Measurements from ENCODE around the gene LDHD. TPM values are rescaled to one million over a fixed set of nuclear protein-coding genes. Genes with fewer than 3 reads are reported as not detected.
"Not testable (repeated sequence)": the region's sequence is repeated elsewhere in the genome, so short reads cannot be mapped to it uniquely, and the experiment has no call there.

The LDHD gene
- total and polyA plus RNA-seq, 2 of the 13 experiments (the other 11 are each of a cell fraction or from before 2014, with no cell fraction given), result 9.1 to 9.8 TPM

DNA sequence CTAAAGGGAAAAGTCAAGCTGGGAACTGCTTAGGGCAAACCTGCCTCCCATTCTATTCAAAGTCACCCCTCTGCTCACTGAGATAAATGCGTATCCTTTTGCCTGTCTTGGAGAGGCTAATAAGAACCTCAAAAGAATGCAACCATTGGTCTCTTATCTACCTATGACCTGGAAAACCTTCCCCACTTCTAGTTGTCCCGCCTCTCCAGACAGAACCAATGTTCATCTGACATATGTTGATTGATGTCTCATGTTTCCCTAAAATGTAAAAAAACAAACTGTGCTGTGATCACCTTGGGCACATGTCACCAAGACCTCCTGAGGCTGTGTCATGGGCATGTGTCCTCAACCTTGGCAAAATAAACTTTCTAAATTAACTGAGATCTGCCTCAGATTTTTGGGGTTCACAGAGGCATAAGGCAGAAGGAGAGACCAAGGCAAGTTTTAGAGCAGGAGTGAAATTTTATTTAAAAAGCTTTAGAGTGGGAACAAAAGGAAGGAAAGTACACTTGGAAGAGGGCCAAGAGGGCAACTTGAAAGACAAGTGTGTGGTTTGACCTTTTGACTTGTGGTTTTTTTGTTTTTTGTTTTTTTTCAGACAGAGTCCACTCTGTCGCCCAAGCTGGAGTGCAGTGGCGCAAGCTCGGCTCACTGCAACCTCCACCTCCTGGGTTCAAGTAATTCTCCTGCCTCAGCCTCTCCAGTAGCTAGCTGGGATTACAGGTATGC, 13.0 kb upstream of the LDHD start (continued):
- TF ChIP-seq CBFB (CRISPR knock-in tag; IDR thresholded peaks at IDR 0.05), result peak; percentile 99
- peak; percentile 43; the same call in 1 of the 2 replicates for TF ChIP-seq HDAC2 (CRISPR knock-in tag; IDR thresholded peaks at IDR 0.05)
- 0 out of 2 replicates have a peak, but pooled peaks have one; percentile 12 for TF ChIP-seq NFYB (CRISPR knock-in tag; IDR thresholded peaks at IDR 0.05)
- peak; percentile 63; the same call in 1 of the 2 replicates for TF ChIP-seq SMAD3 (CRISPR knock-in tag; IDR thresholded peaks at IDR 0.05)
- TF ChIP-seq, protein P1, sequence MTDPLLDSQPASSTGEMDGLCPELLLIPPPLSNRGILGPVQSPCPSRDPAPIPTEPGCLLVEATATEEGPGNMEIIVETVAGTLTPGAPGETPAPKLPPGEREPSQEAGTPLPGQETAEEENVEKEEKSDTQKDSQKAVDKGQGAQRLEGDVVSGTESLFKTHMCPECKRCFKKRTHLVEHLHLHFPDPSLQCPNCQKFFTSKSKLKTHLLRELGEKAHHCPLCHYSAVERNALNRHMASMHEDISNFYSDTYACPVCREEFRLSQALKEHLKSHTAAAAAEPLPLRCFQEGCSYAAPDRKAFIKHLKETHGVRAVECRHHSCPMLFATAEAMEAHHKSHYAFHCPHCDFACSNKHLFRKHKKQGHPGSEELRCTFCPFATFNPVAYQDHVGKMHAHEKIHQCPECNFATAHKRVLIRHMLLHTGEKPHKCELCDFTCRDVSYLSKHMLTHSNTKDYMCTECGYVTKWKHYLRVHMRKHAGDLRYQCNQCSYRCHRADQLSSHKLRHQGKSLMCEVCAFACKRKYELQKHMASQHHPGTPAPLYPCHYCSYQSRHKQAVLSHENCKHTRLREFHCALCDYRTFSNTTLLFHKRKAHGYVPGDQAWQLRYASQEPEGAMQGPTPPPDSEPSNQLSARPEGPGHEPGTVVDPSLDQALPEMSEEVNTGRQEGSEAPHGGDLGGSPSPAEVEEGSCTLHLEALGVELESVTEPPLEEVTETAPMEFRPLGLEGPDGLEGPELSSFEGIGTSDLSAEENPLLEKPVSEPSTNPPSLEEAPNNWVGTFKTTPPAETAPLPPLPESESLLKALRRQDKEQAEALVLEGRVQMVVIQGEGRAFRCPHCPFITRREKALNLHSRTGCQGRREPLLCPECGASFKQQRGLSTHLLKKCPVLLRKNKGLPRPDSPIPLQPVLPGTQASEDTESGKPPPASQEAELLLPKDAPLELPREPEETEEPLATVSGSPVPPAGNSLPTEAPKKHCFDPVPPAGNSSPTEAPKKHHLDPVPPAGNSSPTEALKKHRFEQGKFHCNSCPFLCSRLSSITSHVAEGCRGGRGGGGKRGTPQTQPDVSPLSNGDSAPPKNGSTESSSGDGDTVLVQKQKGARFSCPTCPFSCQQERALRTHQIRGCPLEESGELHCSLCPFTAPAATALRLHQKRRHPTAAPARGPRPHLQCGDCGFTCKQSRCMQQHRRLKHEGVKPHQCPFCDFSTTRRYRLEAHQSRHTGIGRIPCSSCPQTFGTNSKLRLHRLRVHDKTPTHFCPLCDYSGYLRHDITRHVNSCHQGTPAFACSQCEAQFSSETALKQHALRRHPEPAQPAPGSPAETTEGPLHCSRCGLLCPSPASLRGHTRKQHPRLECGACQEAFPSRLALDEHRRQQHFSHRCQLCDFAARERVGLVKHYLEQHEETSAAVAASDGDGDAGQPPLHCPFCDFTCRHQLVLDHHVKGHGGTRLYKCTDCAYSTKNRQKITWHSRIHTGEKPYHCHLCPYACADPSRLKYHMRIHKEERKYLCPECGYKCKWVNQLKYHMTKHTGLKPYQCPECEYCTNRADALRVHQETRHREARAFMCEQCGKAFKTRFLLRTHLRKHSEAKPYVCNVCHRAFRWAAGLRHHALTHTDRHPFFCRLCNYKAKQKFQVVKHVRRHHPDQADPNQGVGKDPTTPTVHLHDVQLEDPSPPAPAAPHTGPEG (CRISPR knock-in tag; IDR thresholded peaks at IDR 0.05), result 0 out of 2 replicates have a peak, but pooled peaks have one; percentile 37
- TF ChIP-seq, protein P2, sequence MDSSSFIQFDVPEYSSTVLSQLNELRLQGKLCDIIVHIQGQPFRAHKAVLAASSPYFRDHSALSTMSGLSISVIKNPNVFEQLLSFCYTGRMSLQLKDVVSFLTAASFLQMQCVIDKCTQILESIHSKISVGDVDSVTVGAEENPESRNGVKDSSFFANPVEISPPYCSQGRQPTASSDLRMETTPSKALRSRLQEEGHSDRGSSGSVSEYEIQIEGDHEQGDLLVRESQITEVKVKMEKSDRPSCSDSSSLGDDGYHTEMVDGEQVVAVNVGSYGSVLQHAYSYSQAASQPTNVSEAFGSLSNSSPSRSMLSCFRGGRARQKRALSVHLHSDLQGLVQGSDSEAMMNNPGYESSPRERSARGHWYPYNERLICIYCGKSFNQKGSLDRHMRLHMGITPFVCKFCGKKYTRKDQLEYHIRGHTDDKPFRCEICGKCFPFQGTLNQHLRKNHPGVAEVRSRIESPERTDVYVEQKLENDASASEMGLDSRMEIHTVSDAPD (CRISPR knock-in tag; IDR thresholded peaks at IDR 0.05), result peak; percentile 34; the same call in 1 of the 2 replicates
- TF ChIP-seq NFIC (IDR thresholded peaks at IDR 0.05; ENCODE audit: low read length), result peak; percentile 92
- TF ChIP-seq PITX1 (CRISPR knock-in tag; IDR thresholded peaks at IDR 0.05), result peak; percentile 47; the same call in 1 of the 2 replicates
- TF ChIP-seq SALL1 (CRISPR knock-in tag; IDR thresholded peaks at IDR 0.05), result peak; percentile 29; the same call in 1 of the 2 replicates
- TF ChIP-seq FOXK1 (CRISPR knock-in tag; IDR thresholded peaks at IDR 0.05; ENCODE audit: borderline replicate concordance, low read depth), result peak; percentile 56; the same call in 1 of the 2 replicates
- TF ChIP-seq FOXP1 (IDR thresholded peaks at IDR 0.05), result not testable (repeated sequence)
- peak; percentile 24; the same call in 1 of the 2 replicates for TF ChIP-seq FOXP1 (CRISPR knock-in tag; IDR thresholded peaks at IDR 0.05)
- TF ChIP-seq FOXJ3 (CRISPR knock-in tag; IDR thresholded peaks at IDR 0.05; ENCODE audit: borderline replicate concordance), result peak; percentile 52; the same call in 1 of the 2 replicates
- peak; percentile 74; the same call in 1 of the 2 replicates for TF ChIP-seq SNAPC2 (CRISPR knock-in tag; IDR thresholded peaks at IDR 0.05)
- TF ChIP-seq, protein P3, sequence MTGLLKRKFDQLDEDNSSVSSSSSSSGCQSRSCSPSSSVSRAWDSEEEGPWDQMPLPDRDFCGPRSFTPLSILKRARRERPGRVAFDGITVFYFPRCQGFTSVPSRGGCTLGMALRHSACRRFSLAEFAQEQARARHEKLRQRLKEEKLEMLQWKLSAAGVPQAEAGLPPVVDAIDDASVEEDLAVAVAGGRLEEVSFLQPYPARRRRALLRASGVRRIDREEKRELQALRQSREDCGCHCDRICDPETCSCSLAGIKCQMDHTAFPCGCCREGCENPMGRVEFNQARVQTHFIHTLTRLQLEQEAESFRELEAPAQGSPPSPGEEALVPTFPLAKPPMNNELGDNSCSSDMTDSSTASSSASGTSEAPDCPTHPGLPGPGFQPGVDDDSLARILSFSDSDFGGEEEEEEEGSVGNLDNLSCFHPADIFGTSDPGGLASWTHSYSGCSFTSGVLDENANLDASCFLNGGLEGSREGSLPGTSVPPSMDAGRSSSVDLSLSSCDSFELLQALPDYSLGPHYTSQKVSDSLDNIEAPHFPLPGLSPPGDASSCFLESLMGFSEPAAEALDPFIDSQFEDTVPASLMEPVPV (CRISPR knock-in tag; IDR thresholded peaks at IDR 0.05), result peak; percentile 62; the same call in 1 of the 2 replicates
- peak; percentile 59; the same call in 1 of the 2 replicates for TF ChIP-seq RXRB (CRISPR knock-in tag; IDR thresholded peaks at IDR 0.05; ENCODE audit: borderline replicate concordance)
- TF ChIP-seq, protein P4, sequence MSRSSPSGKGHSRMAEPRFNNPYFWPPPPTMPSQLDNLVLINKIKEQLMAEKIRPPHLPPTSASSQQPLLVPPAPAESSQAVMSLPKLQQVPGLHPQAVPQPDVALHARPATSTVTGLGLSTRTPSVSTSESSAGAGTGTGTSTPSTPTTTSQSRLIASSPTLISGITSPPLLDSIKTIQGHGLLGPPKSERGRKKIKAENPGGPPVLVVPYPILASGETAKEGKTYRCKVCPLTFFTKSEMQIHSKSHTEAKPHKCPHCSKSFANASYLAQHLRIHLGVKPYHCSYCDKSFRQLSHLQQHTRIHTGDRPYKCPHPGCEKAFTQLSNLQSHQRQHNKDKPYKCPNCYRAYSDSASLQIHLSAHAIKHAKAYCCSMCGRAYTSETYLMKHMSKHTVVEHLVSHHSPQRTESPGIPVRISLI (CRISPR knock-in tag; IDR thresholded peaks at IDR 0.05; ENCODE audit: borderline replicate concordance), result peak; percentile 94
- 0 out of 2 replicates have a peak, but pooled peaks have one; percentile 29 for TF ChIP-seq ZNF205 (CRISPR knock-in tag; IDR thresholded peaks at IDR 0.05)
- TF ChIP-seq TCF7 (IDR thresholded peaks at IDR 0.05; ENCODE audit: low read depth), result peak; percentile 77
